ENCODE measurements around the gene EHMT1.

GRCh38 chr9:137674976-137675320, 56.1 kb downstream of the EHMT1 start:
- TF ChIP-seq RBBP5 (conservative IDR thresholded peaks at IDR 0.05) (no peak), CTCF (IDR thresholded peaks at IDR 0.05 in 2 of 3, conservative IDR thresholded peaks at IDR 0.05 in 1 of 3; ENCODE audit: control insufficient read depth in 2 of 3, extremely low read depth in 1 of 3, insufficient read depth in 1 of 3, low read depth in 3 of 3, low read length in 3 of 3) (no peak), HDAC2 (IDR thresholded peaks at IDR 0.05) (no peak), MLLT1 (IDR thresholded peaks at IDR 0.05) (no peak), NFIC (IDR thresholded peaks at IDR 0.05; ENCODE audit: low read depth, low read length) (no peak), ATF2 (IDR thresholded peaks at IDR 0.05; ENCODE audit: low read length) (no peak), WRNIP1 (IDR thresholded peaks at IDR 0.05; ENCODE audit: borderline replicate concordance, low read depth, low read length) (no peak), USF2 (IDR thresholded peaks at IDR 0.05; ENCODE audit: borderline replicate concordance, low read depth, low read length) (no peak), STAT1 (conservative IDR thresholded peaks at IDR 0.05) (no peak)

All from GM12878 (cell line).